Measurements from ENCODE around the gene VLDLR.

- TF ChIP-seq, protein P1, sequence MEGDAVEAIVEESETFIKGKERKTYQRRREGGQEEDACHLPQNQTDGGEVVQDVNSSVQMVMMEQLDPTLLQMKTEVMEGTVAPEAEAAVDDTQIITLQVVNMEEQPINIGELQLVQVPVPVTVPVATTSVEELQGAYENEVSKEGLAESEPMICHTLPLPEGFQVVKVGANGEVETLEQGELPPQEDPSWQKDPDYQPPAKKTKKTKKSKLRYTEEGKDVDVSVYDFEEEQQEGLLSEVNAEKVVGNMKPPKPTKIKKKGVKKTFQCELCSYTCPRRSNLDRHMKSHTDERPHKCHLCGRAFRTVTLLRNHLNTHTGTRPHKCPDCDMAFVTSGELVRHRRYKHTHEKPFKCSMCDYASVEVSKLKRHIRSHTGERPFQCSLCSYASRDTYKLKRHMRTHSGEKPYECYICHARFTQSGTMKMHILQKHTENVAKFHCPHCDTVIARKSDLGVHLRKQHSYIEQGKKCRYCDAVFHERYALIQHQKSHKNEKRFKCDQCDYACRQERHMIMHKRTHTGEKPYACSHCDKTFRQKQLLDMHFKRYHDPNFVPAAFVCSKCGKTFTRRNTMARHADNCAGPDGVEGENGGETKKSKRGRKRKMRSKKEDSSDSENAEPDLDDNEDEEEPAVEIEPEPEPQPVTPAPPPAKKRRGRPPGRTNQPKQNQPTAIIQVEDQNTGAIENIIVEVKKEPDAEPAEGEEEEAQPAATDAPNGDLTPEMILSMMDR (IDR thresholded peaks at IDR 0.05), result no peak
- TF ChIP-seq TCF7L2 (IDR thresholded peaks at IDR 0.05; ENCODE audit: low read depth, low read length) (no peak), POLR2AphosphoS5 (IDR thresholded peaks at IDR 0.05; ENCODE audit: low read depth, low read length) (no peak), SIN3A (IDR thresholded peaks at IDR 0.05; ENCODE audit: borderline replicate concordance, insufficient read depth, low read depth, low read length) (no peak)
- TF ChIP-seq, protein P2, sequence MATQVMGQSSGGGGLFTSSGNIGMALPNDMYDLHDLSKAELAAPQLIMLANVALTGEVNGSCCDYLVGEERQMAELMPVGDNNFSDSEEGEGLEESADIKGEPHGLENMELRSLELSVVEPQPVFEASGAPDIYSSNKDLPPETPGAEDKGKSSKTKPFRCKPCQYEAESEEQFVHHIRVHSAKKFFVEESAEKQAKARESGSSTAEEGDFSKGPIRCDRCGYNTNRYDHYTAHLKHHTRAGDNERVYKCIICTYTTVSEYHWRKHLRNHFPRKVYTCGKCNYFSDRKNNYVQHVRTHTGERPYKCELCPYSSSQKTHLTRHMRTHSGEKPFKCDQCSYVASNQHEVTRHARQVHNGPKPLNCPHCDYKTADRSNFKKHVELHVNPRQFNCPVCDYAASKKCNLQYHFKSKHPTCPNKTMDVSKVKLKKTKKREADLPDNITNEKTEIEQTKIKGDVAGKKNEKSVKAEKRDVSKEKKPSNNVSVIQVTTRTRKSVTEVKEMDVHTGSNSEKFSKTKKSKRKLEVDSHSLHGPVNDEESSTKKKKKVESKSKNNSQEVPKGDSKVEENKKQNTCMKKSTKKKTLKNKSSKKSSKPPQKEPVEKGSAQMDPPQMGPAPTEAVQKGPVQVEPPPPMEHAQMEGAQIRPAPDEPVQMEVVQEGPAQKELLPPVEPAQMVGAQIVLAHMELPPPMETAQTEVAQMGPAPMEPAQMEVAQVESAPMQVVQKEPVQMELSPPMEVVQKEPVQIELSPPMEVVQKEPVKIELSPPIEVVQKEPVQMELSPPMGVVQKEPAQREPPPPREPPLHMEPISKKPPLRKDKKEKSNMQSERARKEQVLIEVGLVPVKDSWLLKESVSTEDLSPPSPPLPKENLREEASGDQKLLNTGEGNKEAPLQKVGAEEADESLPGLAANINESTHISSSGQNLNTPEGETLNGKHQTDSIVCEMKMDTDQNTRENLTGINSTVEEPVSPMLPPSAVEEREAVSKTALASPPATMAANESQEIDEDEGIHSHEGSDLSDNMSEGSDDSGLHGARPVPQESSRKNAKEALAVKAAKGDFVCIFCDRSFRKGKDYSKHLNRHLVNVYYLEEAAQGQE (IDR thresholded peaks at IDR 0.05; ENCODE audit: insufficient read depth in 1 of 2, low read depth in 2 of 2, low read length in 1 of 2), result no peak
Observed at GRCh38 chr9:2677915-2678889, 56.6 kb downstream of the VLDLR start.
